Activated T-helper 1 cell treated with anti-CD3 and anti-CD28 coated beads, Interleukin-12 subunit alpha, Interleukin-12 subunit beta, Interleukin-2, Interleukin-4 antibody, amounts not matched to agents 30 ng/mL and 10 ng/mL and 1 ng/mL, durations not matched to agents 14 hours and 24 hours and 36 hours (primary cell): ENCODE results near the gene LIPH. TPM values are rescaled to one million over a fixed set of nuclear protein-coding genes. Genes with fewer than 3 reads are reported as not detected.
"Not testable (repeated sequence)": the region's sequence is repeated elsewhere in the genome, so short reads cannot be mapped to it uniquely, and the experiment has no call there.

ENCODE experiments used
- DNase-seq: peaks from one replicate; pipeline ENCODE4 v3.0.0; 2021; ENCODE audit warnings: low spot score
- H3K27ac Mint-ChIP-seq: one replicate; pipeline ENCODE4 v1.8.0; 2021; ENCODE audit warnings: mild to moderate bottlenecking, mixed read lengths
- H3K27me3 Mint-ChIP-seq: one replicate; pipeline ENCODE4 v1.8.0; 2022; ENCODE audit warnings: mild to moderate bottlenecking, moderate library complexity, mixed read lengths; ENCODE audit not compliant: insufficient read depth
- H3K36me3 Mint-ChIP-seq: one replicate; pipeline ENCODE4 v1.8.0; 2021; ENCODE audit warnings: low read depth, mixed read lengths
- H3K4me1 Mint-ChIP-seq: one replicate; pipeline ENCODE4 v1.8.0; 2021; ENCODE audit warnings: low read depth, mixed read lengths
- H3K4me3 Mint-ChIP-seq: one replicate; pipeline ENCODE4 v1.8.0; 2021; ENCODE audit warnings: mild to moderate bottlenecking, moderate library complexity, mixed read lengths
- H3K9me3 Mint-ChIP-seq: one replicate; pipeline ENCODE4 v1.8.0; 2021; ENCODE audit warnings: mixed read lengths
- intact Hi-C: fragments of 100-400 bp; cut with micrococcal nuclease; formaldehyde crosslinking; loops from one replicate; pipeline ENCODE4 v1.15.1; 2024
- total RNA-seq: library from RNA; stranded (reverse); gene quantifications from 2 replicates; pipeline ENCODE4 v1.2.3, GENCODE V29; 2022

The LIPH gene
- total RNA-seq, 1 donor from 2014 or later: not detected

DNA sequence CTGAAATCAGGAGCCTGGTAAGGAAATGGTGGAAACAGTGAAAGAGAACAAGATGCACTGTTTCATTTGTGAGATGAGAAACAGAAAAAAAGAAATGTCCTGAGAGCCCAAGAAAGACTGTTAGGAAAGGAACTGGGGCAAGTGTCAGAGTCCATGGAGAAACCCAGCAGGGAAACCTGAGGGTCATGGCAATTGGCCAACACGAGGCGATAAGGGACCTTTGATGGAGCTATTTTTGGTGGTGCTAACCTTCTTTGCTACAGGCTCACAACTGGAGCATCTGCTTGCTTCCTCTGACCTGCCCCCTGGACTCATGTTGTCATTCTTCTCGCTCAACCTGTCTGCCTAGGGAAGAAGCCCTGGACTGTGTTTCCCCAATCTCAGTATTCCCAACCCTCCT lies 49.4 kb downstream of the LIPH start:
- Mint-ChIP-seq H3K27me3 (peaks cover 12% of the 10 kb centered on the region), H3K4me3 (no peak overlapping the region), H3K9me3 (no peaks in the 10 kb centered on the region), H3K27ac (no peak overlapping the region), H3K4me1 (peaks cover 9% of the 10 kb centered on the region), H3K36me3 (no peaks in the 10 kb centered on the region)
- DNase-seq: no peak
- intact Hi-C loops: no loop called here

DNA sequence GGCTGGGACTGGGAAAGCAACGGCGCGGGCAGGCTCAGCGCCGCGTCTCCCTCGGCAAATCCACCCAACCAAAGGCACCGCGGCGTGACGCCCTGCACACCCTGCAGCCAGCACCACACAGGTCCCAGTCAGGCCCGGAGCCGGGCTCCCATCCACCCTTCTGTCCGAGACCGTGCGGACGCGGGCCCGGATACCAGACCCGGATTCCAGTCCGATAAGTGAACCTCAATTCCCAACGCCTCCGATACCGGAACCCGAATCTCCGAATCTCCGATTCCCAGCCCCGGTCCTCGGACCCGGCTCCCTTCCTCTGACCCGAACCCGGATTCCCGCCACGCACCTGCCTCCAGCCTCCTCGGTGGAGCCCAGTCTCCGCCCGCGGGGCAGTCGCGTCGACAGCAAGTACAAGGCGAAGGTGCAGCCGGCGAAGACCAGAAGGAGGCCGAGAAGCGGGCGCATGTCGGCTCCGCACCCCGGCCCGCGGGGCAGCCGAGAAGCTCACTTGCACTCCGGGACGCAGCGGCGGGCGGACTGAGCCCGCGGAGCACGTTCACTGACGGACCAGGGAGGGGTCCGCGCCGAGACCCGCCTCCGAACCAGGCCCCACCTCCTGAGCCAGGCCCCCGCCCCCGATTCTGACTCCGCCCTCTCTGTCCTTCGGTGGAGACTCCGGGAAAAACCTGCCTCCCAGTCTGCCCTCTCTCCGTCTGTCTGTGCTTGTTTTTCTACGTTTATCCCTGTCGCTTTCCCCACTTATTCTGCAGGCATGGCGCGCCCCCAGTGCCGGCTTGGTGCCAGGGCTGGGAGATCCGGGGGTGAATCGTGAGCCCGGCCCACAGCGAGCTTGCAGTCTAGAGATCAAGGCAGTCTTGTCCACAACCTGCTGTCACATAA lies 53.6 kb downstream of the LIPH start, which contains the start of gene TMEM41A:
Gene TMEM41A (minus strand): TSS at position 533 of the 894 bp plus-strand sequence. CDS start 74 bp downstream, at position 459.
- Mint-ChIP-seq H3K27me3 (peaks cover 10% of the 10 kb centered on the region), H3K36me3 (peaks cover 16% of the 10 kb centered on the region), H3K9me3 (no peaks in the 10 kb centered on the region), H3K4me3 (peak within 1 kb of the TSS; percentile 97), H3K4me1 (peaks cover 21% of the 10 kb centered on the region), H3K27ac (peak within 1 kb of the TSS; percentile 90)
- intact Hi-C loops: loop anchor here (1.0 to 5.0 kb wide), 5 partner anchors 54 to 439 kb away; partner anchors contain the start of genes LIPH, SENP2 and TRA2B
- peak; percentile 87 for DNase-seq

DNA sequence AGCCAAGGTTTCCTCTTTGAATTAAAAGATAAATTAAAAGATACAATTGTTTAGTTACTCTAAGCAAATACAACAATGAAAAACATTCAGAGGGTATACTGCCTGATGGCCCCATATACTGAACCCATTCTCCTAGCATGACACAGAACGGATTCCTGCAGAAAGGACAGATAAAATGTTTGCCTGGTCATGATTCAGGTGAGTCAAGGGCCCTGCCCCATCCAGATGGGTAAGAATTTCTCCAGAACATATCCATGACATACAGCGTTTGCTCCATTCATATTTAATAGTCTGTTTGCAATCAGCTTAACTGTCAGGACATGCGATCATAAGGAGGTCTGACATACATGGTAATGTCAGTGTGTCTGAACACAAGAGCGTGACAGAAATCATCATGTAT lies 62.1 kb downstream of the LIPH start:
- Mint-ChIP-seq H3K4me1 (peaks cover 8% of the 10 kb centered on the region), H3K4me3 (no peak overlapping the region), H3K27ac (no peak overlapping the region), H3K9me3 (no peaks in the 10 kb centered on the region), H3K27me3 (no peaks in the 10 kb centered on the region), H3K36me3 (peaks cover 39% of the 10 kb centered on the region)
- intact Hi-C loops: no loop called here
- no peak for DNase-seq

DNA sequence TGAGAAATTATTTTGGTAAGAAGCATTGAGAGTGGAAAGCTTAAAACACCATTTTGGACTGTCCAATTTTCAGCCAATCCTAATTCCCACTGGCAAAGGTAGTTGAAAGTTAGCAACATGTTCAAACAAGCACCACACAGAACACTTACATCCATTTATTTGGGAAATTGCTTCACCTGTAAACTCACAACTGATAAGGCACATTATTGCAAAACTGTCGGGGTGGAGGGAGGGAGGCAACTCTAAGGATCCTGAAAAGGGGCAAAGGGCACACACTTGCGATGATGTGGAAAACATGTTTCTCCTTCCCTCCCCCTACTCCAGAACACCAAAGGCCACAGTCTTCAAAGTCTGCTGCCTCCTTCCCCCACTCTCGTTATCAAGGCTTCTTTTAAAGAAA lies 62.9 kb downstream of the LIPH start:
- H3K4me3 Mint-ChIP-seq: no peak overlapping the region
- no peak for DNase-seq
- intact Hi-C loops: no loop called here
- no peak overlapping the region for H3K27ac Mint-ChIP-seq
- H3K27me3 Mint-ChIP-seq: no peaks in the 10 kb centered on the region
- peaks cover 8% of the 10 kb centered on the region for H3K4me1 Mint-ChIP-seq
- no peaks in the 10 kb centered on the region for H3K9me3 Mint-ChIP-seq
- H3K36me3 Mint-ChIP-seq: peaks cover 36% of the 10 kb centered on the region

DNA sequence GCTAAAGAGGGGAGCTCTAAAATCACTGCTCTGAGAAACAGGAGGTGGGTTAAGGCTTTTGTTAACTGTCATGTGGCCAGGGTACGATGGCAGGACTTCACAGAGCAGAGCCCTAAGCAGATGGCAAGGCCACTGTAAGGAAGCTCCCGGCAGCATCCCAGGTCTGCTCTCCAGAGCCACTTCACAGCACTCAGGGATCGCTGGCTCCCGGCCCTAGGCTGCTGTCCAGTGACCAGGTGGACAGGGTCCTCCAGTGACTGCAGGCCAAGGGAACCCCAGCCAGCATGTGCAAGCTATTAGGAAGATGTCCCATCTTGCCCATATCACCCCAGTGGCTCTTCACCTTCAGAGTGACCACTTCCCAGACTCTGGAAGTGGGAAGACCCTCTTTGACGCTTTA lies 63.9 kb downstream of the LIPH start:
- H3K9me3 Mint-ChIP-seq: no peaks in the 10 kb centered on the region
- no peak overlapping the region for H3K27ac Mint-ChIP-seq
- peaks cover 30% of the 10 kb centered on the region for H3K36me3 Mint-ChIP-seq
- intact Hi-C loops: no loop called here
- peaks cover 8% of the 10 kb centered on the region for H3K4me1 Mint-ChIP-seq
- DNase-seq: no peak
- H3K27me3 Mint-ChIP-seq: no peaks in the 10 kb centered on the region
- no peak overlapping the region for H3K4me3 Mint-ChIP-seq

DNA sequence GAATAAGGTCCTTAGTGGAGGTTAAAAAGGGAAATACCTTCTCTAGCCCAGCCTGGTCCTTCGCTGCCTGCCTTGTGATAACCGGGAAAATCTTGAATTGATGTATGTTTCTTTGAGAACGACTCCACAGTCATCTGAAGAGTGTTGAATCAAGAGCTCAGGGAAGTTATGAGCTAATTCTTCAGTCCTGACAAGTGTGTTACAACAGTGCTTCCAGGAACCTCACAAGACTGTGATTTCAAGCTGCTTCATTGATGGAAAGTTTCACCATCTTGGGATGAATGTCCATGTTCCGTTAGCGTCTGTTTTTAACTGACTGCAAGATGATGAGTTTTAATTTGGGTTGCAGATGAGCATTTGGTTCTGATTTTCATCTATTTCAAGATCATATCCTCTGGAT lies 66.0 kb downstream of the LIPH start:
- intact Hi-C loops: no loop called here
- H3K4me1 Mint-ChIP-seq: peaks cover 9% of the 10 kb centered on the region
- H3K27ac Mint-ChIP-seq: no peak overlapping the region
- H3K27me3 Mint-ChIP-seq: no peaks in the 10 kb centered on the region
- H3K4me3 Mint-ChIP-seq: no peak overlapping the region
- peaks cover 42% of the 10 kb centered on the region for H3K36me3 Mint-ChIP-seq
- H3K9me3 Mint-ChIP-seq: peaks cover 4% of the 10 kb centered on the region
- no peak for DNase-seq

DNA sequence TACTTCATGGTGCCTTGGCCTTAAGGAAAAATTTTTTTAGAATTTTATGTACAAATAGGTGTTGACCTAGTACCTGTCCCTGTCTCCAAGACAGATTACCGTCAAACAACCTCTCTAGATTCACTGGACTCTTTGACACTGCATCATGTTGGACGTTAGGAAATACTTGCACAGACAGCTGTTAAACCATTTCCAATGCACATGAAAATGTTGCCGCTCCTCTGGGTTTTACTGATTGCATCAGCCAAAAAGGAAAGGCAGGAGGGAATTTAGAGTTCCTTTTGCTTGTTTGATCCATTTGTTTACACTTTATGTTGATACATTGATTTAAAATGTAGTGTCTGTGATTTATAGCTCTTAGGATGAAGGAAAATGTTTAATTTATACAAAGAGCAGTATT lies 68.1 kb downstream of the LIPH start:
- DNase-seq: no peak
- H3K36me3 Mint-ChIP-seq: peaks cover 39% of the 10 kb centered on the region
- intact Hi-C loops: no loop called here
- H3K4me3 Mint-ChIP-seq: no peak overlapping the region
- H3K4me1 Mint-ChIP-seq: peaks cover 9% of the 10 kb centered on the region
- peaks cover 12% of the 10 kb centered on the region for H3K9me3 Mint-ChIP-seq
- H3K27ac Mint-ChIP-seq: no peak overlapping the region
- no peaks in the 10 kb centered on the region for H3K27me3 Mint-ChIP-seq

DNA sequence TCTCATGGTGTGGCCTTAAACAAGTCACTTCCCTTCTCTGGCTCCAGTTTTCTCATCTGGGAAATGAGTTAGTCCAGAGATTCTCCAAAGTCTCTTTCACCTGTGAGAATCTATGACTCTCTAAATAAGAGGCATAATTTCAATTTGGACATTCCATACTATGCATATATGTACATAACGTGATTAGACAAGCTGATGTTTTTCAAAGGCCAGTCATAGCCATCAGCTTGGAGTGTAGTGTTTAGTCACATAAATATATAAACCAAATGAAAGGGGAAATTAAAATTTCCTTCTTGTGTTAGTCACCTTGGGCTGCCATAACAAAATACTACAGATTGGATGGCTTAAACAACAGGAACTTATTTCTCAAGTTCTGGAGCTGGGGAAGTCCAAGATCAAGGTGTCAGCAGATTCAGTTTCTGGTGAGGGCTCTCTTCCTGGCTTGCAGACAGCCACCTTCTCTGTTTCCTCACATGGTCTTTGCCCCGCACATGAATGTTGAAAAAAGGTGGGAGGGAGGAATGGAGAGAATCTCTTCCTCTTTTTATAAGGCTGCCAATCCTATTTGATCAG lies 72.9 kb downstream of the LIPH start:
- intact Hi-C loops: no loop called here
- H3K9me3 Mint-ChIP-seq: peaks cover 12% of the 10 kb centered on the region
- no peak overlapping the region for H3K27ac Mint-ChIP-seq
- H3K36me3 Mint-ChIP-seq: peaks cover 31% of the 10 kb centered on the region
- no peak overlapping the region for H3K4me3 Mint-ChIP-seq
- H3K27me3 Mint-ChIP-seq: no peaks in the 10 kb centered on the region
- peaks cover 9% of the 10 kb centered on the region for H3K4me1 Mint-ChIP-seq
- DNase-seq: no peak

DNA sequence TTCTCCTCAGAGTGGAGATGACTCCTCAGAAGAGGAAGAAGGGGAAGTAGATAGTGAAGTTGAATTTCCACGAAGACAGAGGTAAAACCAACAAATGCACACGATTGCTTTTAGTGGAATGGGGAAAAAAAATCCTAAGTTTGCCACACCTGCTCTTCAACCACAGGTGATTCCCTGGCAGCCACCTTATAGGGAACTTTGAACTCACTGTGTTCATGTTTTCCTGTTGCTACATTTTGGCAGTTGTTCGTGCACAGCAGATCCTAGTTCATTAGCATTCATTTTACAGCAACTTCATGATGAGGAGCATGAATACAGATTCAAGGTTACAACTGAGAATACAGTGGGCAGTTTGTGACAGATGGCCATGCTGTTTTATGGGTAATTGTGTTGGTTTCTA lies 75.1 kb downstream of the LIPH start:
- Mint-ChIP-seq H3K4me3 (no peak overlapping the region), H3K36me3 (peaks cover 27% of the 10 kb centered on the region), H3K27ac (no peak overlapping the region), H3K27me3 (no peaks in the 10 kb centered on the region), H3K9me3 (peaks cover 7% of the 10 kb centered on the region), H3K4me1 (no peaks in the 10 kb centered on the region)
- intact Hi-C loops: no loop called here
- DNase-seq: no peak

DNA sequence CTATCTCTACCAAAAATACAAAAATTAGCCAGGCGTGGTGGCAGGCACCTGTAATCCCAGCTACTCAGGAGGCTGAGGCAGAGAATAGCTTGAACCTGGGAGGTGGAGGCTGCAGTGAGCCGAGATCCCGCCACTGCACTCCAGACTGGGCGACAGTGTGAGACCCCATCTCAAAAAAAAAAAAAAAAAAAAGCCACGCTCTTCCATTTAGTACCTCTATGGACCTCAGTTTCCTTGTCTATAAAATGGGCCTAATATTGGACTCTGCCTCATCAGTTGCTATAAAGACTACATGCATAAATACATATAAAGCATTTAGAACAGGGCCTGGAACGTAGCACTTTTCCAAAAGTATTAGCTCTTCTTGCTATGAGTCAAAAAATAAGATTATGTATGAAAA lies 77.5 kb downstream of the LIPH start:
- H3K9me3 Mint-ChIP-seq, H3K4me3 Mint-ChIP-seq, intact Hi-C loops, H3K27me3 Mint-ChIP-seq, H3K4me1 Mint-ChIP-seq, H3K27ac Mint-ChIP-seq, DNase-seq: not testable (repeated sequence)
- peaks cover 13% of the 10 kb centered on the region for H3K36me3 Mint-ChIP-seq

DNA sequence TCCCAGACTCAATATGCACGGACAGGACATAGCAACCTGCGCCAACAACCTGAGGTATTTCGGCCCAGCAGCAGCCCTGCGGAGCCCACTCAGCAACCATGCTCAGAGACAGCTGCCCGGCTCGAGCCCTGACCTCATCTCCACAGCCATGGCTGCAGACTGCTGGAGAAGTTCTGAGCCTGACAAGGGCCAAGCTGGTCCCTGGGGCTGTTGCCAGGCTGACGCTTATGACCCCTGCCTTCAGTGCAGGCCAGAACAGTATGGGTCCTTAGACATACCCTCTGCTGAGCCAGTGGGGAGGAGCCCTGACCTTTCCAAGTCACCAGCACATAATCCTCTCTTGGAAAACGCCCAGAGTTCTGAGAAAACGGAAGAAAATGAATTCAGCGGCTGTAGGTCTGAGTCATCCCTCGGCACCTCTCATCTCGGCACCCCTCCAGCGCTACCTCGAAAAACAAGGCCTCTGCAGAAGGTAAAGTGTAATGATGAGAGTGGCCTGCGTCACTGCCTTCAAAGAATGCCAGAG lies 79.0 kb downstream of the LIPH start:
- Mint-ChIP-seq H3K27me3 (no peaks in the 10 kb centered on the region), H3K4me3 (no peak overlapping the region), H3K9me3 (no peaks in the 10 kb centered on the region), H3K36me3 (peaks cover 13% of the 10 kb centered on the region), H3K27ac (no peak overlapping the region), H3K4me1 (no peaks in the 10 kb centered on the region)
- intact Hi-C loops: no loop called here
- no peak for DNase-seq

DNA sequence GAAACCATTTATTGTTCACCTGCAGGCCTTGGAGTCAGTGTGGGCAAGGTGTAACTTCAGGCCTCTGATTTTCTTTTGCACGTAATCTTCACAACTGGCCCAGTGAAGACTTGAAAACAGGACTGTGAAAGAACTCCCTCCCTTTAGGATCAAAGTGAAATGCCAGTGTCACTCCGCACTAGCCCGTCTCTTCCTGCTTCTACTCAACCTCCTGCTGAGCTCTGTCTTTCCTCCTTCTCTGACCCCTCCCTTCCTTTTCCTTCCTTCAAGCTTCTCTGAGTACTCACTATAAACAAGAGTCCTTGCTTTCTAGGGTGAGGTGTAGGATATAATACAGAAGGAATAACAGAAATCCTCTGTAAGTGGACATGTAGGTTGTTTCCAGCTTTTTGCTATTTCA lies 82.1 kb downstream of the LIPH start:
- H3K36me3 Mint-ChIP-seq: peaks cover 10% of the 10 kb centered on the region
- no peak overlapping the region for H3K27ac Mint-ChIP-seq
- H3K4me3 Mint-ChIP-seq: no peak overlapping the region
- DNase-seq: no peak
- no peaks in the 10 kb centered on the region for H3K4me1 Mint-ChIP-seq
- H3K9me3 Mint-ChIP-seq: no peaks in the 10 kb centered on the region
- no peaks in the 10 kb centered on the region for H3K27me3 Mint-ChIP-seq
- intact Hi-C loops: no loop called here

DNA sequence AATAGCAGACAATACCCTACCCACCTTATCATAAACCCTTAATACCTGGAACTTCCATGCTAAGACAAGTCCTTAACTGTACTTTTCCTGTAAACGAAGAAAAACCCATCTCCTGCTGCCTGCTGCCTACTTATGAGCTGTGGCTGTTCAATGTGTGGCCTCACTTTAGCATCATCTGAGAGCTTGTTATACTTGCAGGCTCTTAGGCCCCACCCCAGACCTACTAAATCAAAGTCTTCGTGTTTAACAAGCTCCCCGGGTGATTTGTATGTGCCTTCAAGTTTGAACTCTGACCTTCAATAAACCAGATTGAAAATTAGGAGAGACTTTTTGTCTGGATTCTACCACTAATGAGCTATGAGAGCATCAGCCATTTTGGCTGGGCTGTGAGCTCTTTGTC lies 82.8 kb downstream of the LIPH start:
- intact Hi-C loops: no loop called here
- no peaks in the 10 kb centered on the region for H3K9me3 Mint-ChIP-seq
- H3K27me3 Mint-ChIP-seq: no peaks in the 10 kb centered on the region
- no peak for DNase-seq
- peaks cover 7% of the 10 kb centered on the region for H3K36me3 Mint-ChIP-seq
- H3K27ac Mint-ChIP-seq: no peak overlapping the region
- no peaks in the 10 kb centered on the region for H3K4me1 Mint-ChIP-seq
- H3K4me3 Mint-ChIP-seq: no peak overlapping the region
